Measurements from ENCODE around the gene SORT1. TPM values are rescaled to one million over a fixed set of nuclear protein-coding genes. Genes with fewer than 3 reads are reported as not detected.

SORT1 gene
- total and polyA plus RNA-seq, 2 of the 8 experiments (the other 6 are each of a cell fraction or from before 2014, with no cell fraction given) = 18.7 to 69.6 TPM

- Histone ChIP-seq H3K4me1 (replicated peaks in 1 of 4; ENCODE audit: control insufficient read depth in 3 of 4, insufficient read depth in 4 of 4, low read length in 3 of 4) (no peaks in the 10 kb centered on the region), H3K27me3 (replicated peaks in 1 of 4; ENCODE audit: control insufficient read depth in 3 of 4, extremely low read depth in 1 of 4, insufficient read depth in 3 of 4, low read length in 3 of 4) (no peaks in the 10 kb centered on the region), H3K79me1 (ENCODE audit: low read depth, low read length) (no peaks in the 10 kb centered on the region), H3K4ac (replicated peaks; ENCODE audit: insufficient read length, low read depth, low read length) (no peak overlapping the region), H3K56ac (replicated peaks; ENCODE audit: insufficient read length, low read depth, low read length) (no peak overlapping the region), H2BK5ac (ENCODE audit: low read depth, low read length) (no peak overlapping the region), H3K23me2 (ENCODE audit: low read depth, low read length) (no peaks in the 10 kb centered on the region), H3K27ac (ENCODE audit: low read depth, low read length) (no peak overlapping the region), H3K4me2 (ENCODE audit: insufficient read depth in 1 of 2, low read depth in 2 of 2, low read length in 2 of 2) (no peak overlapping the region), H4K20me1 (replicated peaks in 1 of 2; ENCODE audit: control insufficient read depth in 1 of 2, insufficient read depth in 2 of 2, low read length in 2 of 2) (no peaks in the 10 kb centered on the region), H3K36me3 (ENCODE audit: control insufficient read depth in 2 of 4, insufficient read depth in 4 of 4, low read length in 3 of 4) (peaks cover 15 to 54% (median 42%) of the 10 kb centered on the region in 4 experiments), H3K9ac (replicated peaks in 1 of 4; ENCODE audit: extremely low read depth in 1 of 4, low read depth in 3 of 4, low read length in 3 of 4) (no peak overlapping the region), H4K91ac (replicated peaks; ENCODE audit: insufficient read length, low read length) (no peak overlapping the region), H2AFZ (ENCODE audit: low read length) (no peak overlapping the region), H3K18ac (ENCODE audit: extremely low read depth, low read length) (no peak overlapping the region), H3K79me2 (ENCODE audit: control insufficient read depth in 1 of 2, insufficient read depth in 2 of 2, low read length in 2 of 2) (no peaks in the 10 kb centered on the region), H2AK5ac (ENCODE audit: low read depth, low read length) (no peak overlapping the region), H2BK20ac (ENCODE audit: low read length) (no peak overlapping the region), H3K23ac (ENCODE audit: insufficient read length) (no peak overlapping the region), H3K14ac (ENCODE audit: insufficient read length) (no peak overlapping the region), H4K8ac (ENCODE audit: extremely low read depth, insufficient read depth, low read length) (no peak overlapping the region), H3K9me3 (ENCODE audit: insufficient read depth in 2 of 2, low read depth in 1 of 2, low read length in 1 of 2) (no peaks in the 10 kb centered on the region), H3K4me3 (ENCODE audit: extremely low read depth in 1 of 4, insufficient read depth in 2 of 4, low read depth in 3 of 4, low read length in 4 of 4) (no peak overlapping the region), H2BK12ac (ENCODE audit: low read depth, low read length) (no peak overlapping the region), H4K5ac (ENCODE audit: insufficient read length, low read depth, low read length) (no peak overlapping the region), H2BK15ac (ENCODE audit: low read length) (no peak overlapping the region), H2BK120ac (replicated peaks; ENCODE audit: low read depth, low read length) (no peak overlapping the region)
- POLR2A ChIA-PET (ENCODE audit: partially characterized antibody) = no interaction called here
- 88 to 100% methylated on average over 1 to 6 of the region's 6 CpGs for WGBS, 2 experiments (ENCODE audit: extremely low coverage in 1 of 2, insufficient coverage in 1 of 2, insufficient read length in 1 of 2, insufficient replicate concordance in 2 of 2, low coverage in 1 of 2, low lambda C conversion rate in 2 of 2, missing lambda C conversion rate in 1 of 2)
- CTCF ChIA-PET (ENCODE audit: partially characterized antibody) = no interaction called here
- FAIRE-seq = no peak
- no peak for DNase-seq (ENCODE audit: low read depth in 1 of 2, low spot score in 2 of 2)
- no peak for TF ChIP-seq RBBP5 (IDR thresholded peaks at IDR 0.05; ENCODE audit: borderline replicate concordance, low read depth, low read length)
- no peak for TF ChIP-seq ZNF274 (IDR thresholded peaks at IDR 0.05; ENCODE audit: borderline replicate concordance, extremely low read depth, low read length)
- no peak for TF ChIP-seq TCF12 (IDR thresholded peaks at IDR 0.05; ENCODE audit: low read depth, low read length)
- TF ChIP-seq SUZ12 (IDR thresholded peaks at IDR 0.05; ENCODE audit: low read length) = no peak
- no peak for TF ChIP-seq RAD21 (IDR thresholded peaks at IDR 0.05 in 1 of 2, conservative IDR thresholded peaks at IDR 0.05 in 1 of 2; ENCODE audit: low read depth in 2 of 2, low read length in 2 of 2)
- no peak for TF ChIP-seq SIX5 (IDR thresholded peaks at IDR 0.05; ENCODE audit: low read depth, low read length)
- TF ChIP-seq TBP (IDR thresholded peaks at IDR 0.05; ENCODE audit: low read depth, low read length) = no peak
- no peak for TF ChIP-seq EZH2 (IDR thresholded peaks at IDR 0.05; ENCODE audit: low read depth, low read length, severe bottlenecking)
- no peak for TF ChIP-seq POLR2A (IDR thresholded peaks at IDR 0.05; ENCODE audit: control extremely low read depth in 1 of 2, low read depth in 2 of 2, low read length in 2 of 2)
- no peak for TF ChIP-seq PHF8 (conservative IDR thresholded peaks at IDR 0.05; ENCODE audit: low read depth, low read length)
- no peak for TF ChIP-seq RXRA (IDR thresholded peaks at IDR 0.05; ENCODE audit: insufficient read depth, low read depth, low read length)
- no peak for TF ChIP-seq MAX (IDR thresholded peaks at IDR 0.05)
- no peak for TF ChIP-seq CHD1 (IDR thresholded peaks at IDR 0.05; ENCODE audit: low read depth, low read length)
- no peak for TF ChIP-seq SP2 (IDR thresholded peaks at IDR 0.05; ENCODE audit: low read length)
- no peak for TF ChIP-seq EP300 (IDR thresholded peaks at IDR 0.05; ENCODE audit: borderline replicate concordance in 1 of 2, low read depth in 2 of 2, low read length in 2 of 2)
Measured at GRCh38 chr1:109338091-109338490, 59.6 kb downstream of the SORT1 start.
